Embryonic facial prominence (tissue), 1 donor: ENCODE data around the gene VDAC1.
"Not testable (repeated sequence)": the region's sequence is repeated elsewhere in the genome, so short reads cannot be mapped to it uniquely, and the experiment has no call there.

Experiments used
- DNase-seq: peaks from one replicate; pipeline ENCODE4 v3.0.0-alpha.2; 2016; ENCODE audit errors: extremely low spot score

The VDAC1 gene

GRCh38 chr5:133941456-133942196 lies 63.1 kb downstream of the VDAC1 start:
- DNase-seq = no peak

GRCh38 chr5:133939668-133940067 lies 65.1 kb downstream of the VDAC1 start:
- no peak for DNase-seq

GRCh38 chr5:133938929-133939328 lies 65.8 kb downstream of the VDAC1 start:
- DNase-seq = no peak

- no peak for DNase-seq
These were observed 66.5 kb downstream of the VDAC1 start for GRCh38 chr5:133938039-133938821.

- not testable (repeated sequence) for DNase-seq
These were observed 67.1 kb downstream of the VDAC1 start for GRCh38 chr5:133937628-133938027.

- DNase-seq = no peak
These were observed 68.1 kb downstream of the VDAC1 start for GRCh38 chr5:133936651-133937015.

- not testable (repeated sequence) for DNase-seq
These were observed 68.7 kb downstream of the VDAC1 start for GRCh38 chr5:133935991-133936650.

GRCh38 chr5:133935667-133935940 lies 69.2 kb downstream of the VDAC1 start:
- no peak for DNase-seq

- no peak for DNase-seq
These were observed 69.7 kb downstream of the VDAC1 start for GRCh38 chr5:133934822-133935666.

- DNase-seq = no peak
These were observed 70.5 kb downstream of the VDAC1 start for GRCh38 chr5:133934311-133934710.

- no peak for DNase-seq
These were observed 71.0 kb downstream of the VDAC1 start for GRCh38 chr5:133933670-133934295.

- no peak for DNase-seq
These were observed 71.6 kb downstream of the VDAC1 start for GRCh38 chr5:133933169-133933509.

GRCh38 chr5:133932441-133933168 lies 72.2 kb downstream of the VDAC1 start:
- no peak for DNase-seq

GRCh38 chr5:133931546-133931945 lies 73.2 kb downstream of the VDAC1 start:
- no peak for DNase-seq

- DNase-seq = no peak
These were observed 74.0 kb downstream of the VDAC1 start for GRCh38 chr5:133930813-133931090.

GRCh38 chr5:133930061-133930812 lies 74.5 kb downstream of the VDAC1 start:
- DNase-seq = no peak

- DNase-seq = no peak
These were observed 76.0 kb downstream of the VDAC1 start for GRCh38 chr5:133928587-133929393.

GRCh38 chr5:133927300-133928180 lies 77.2 kb downstream of the VDAC1 start:
- no peak for DNase-seq
